ENCODE results near the gene PLXNA2. TPM values are rescaled to one million over a fixed set of nuclear protein-coding genes. Genes with fewer than 3 reads are reported as not detected.

PLXNA2 gene
- total and polyA plus RNA-seq, 2 donors (not counting 1 experiment from before 2014, with no cell fraction given): 0.31 to 1.2 TPM

GRCh38 chr1:208134491-208134890, 109.7 kb downstream of the PLXNA2 start:
- Histone ChIP-seq H3K9ac (ENCODE audit: low read length) (no peak overlapping the region), H4K20me1 (ENCODE audit: control insufficient read depth, insufficient read depth, low read length, poor library complexity, severe bottlenecking) (no peaks in the 10 kb centered on the region), H3K4me1 (ENCODE audit: control insufficient read depth in 2 of 2, insufficient read depth in 2 of 2, low read length in 2 of 2) (peaks cover 4 to 6% of the 10 kb centered on the region in 2 donors), H3K36me3 (replicated peaks in 1 of 2; ENCODE audit: control extremely low read depth in 1 of 2, control insufficient read depth in 1 of 2, extremely low read depth in 1 of 2, insufficient read depth in 2 of 2, low read length in 1 of 2) (no peaks in the 10 kb centered on the region), H3K79me2 (ENCODE audit: control insufficient read depth, insufficient read depth, low read length) (no peaks in the 10 kb centered on the region), H3K27ac (ENCODE audit: low read length in 2 of 2) (no peak overlapping the region), H3K27me3 (replicated peaks in 1 of 4; ENCODE audit: control extremely low read depth in 1 of 4, control insufficient read depth in 3 of 4, insufficient read depth in 4 of 4, low read length in 3 of 4) (peaks cover 0 to 4% (median 0%) of the 10 kb centered on the region in 4 experiments), H3K4me3 (ENCODE audit: control extremely low read depth in 1 of 5, extremely low read depth in 1 of 5, insufficient read depth in 1 of 5, low read depth in 2 of 5, low read length in 4 of 5) (no peak overlapping the region), H3K9me3 (ENCODE audit: control extremely low read depth in 1 of 3, control insufficient read depth in 2 of 3, insufficient read depth in 1 of 3, low read length in 2 of 3) (no peaks in the 10 kb centered on the region), H2AFZ (ENCODE audit: insufficient read depth, low read depth, low read length, poor library complexity, severe bottlenecking) (no peak overlapping the region), H3K4me2 (replicated peaks; ENCODE audit: low read depth, low read length, poor library complexity, severe bottlenecking) (no peak overlapping the region)
- WGBS (ENCODE audit: insufficient coverage): 98% methylated on average over 4 of the region's 5 CpGs
- Mint-ChIP-seq H3K27ac (no peak overlapping the region), H3K9me3 (ENCODE audit: insufficient read depth) (no peaks in the 10 kb centered on the region), H3K4me3 (no peak overlapping the region), H3K27me3 (peaks cover 12% of the 10 kb centered on the region), H3K4me1 (peaks cover 8% of the 10 kb centered on the region)
- ATAC-seq (ENCODE audit: low read depth): no peak
- DNase-seq: no peak
- POLR2A ChIA-PET: no interaction called here
- intact Hi-C loops (cut with micrococcal nuclease): no loop called here
- TF ChIP-seq EZH2 (IDR thresholded peaks at IDR 0.05; ENCODE audit: borderline replicate concordance, insufficient read depth, low read depth, low read length, poor library complexity, severe bottlenecking) (no peak), CTCF (IDR thresholded peaks at IDR 0.05) (no peak)
- CTCF ChIA-PET: no interaction called here

- Mint-ChIP-seq H3K4me3 (no peak overlapping the region), H3K27ac (no peak overlapping the region), H3K4me1 (peaks cover 8% of the 10 kb centered on the region), H3K9me3 (ENCODE audit: insufficient read depth) (no peaks in the 10 kb centered on the region), H3K27me3 (peaks cover 20% of the 10 kb centered on the region)
- H3K79me2 ChIP-seq (ENCODE audit: control insufficient read depth, insufficient read depth, low read length): no peaks in the 10 kb centered on the region
- no peak overlapping the region for H3K27ac ChIP-seq (ENCODE audit: low read length in 2 of 2)
- ATAC-seq (ENCODE audit: low read depth): no peak
- H3K9ac ChIP-seq (ENCODE audit: low read length): no peak overlapping the region
- intact Hi-C loops (cut with micrococcal nuclease): no loop called here
- H3K4me2 ChIP-seq (replicated peaks; ENCODE audit: low read depth, low read length, poor library complexity, severe bottlenecking): no peak overlapping the region
- no peaks in the 10 kb centered on the region for H3K9me3 ChIP-seq (ENCODE audit: control extremely low read depth in 1 of 3, control insufficient read depth in 2 of 3, insufficient read depth in 1 of 3, low read length in 2 of 3)
- peaks cover 0 to 4% (median 0%) of the 10 kb centered on the region in 4 experiments for H3K27me3 ChIP-seq (replicated peaks in 1 of 4; ENCODE audit: control extremely low read depth in 1 of 4, control insufficient read depth in 3 of 4, insufficient read depth in 4 of 4, low read length in 3 of 4)
- TF ChIP-seq CTCF (IDR thresholded peaks at IDR 0.05) (no peak), EZH2 (IDR thresholded peaks at IDR 0.05; ENCODE audit: borderline replicate concordance, insufficient read depth, low read depth, low read length, poor library complexity, severe bottlenecking) (no peak)
- H3K4me3 ChIP-seq (ENCODE audit: control extremely low read depth in 1 of 5, extremely low read depth in 1 of 5, insufficient read depth in 1 of 5, low read depth in 2 of 5, low read length in 4 of 5): no peak overlapping the region
- WGBS (ENCODE audit: insufficient coverage): no CpG with 5 or more reads among the region's 2 CpGs
- DNase-seq: no peak
- no peaks in the 10 kb centered on the region for H4K20me1 ChIP-seq (ENCODE audit: control insufficient read depth, insufficient read depth, low read length, poor library complexity, severe bottlenecking)
- peaks cover 4 to 6% of the 10 kb centered on the region in 2 donors for H3K4me1 ChIP-seq (ENCODE audit: control insufficient read depth in 2 of 2, insufficient read depth in 2 of 2, low read length in 2 of 2)
- ChIA-PET POLR2A (no interaction called here), CTCF (interaction anchor here (1.3 to 3.0 kb wide), 2 partner anchors 111 to 112 kb away, joined by 3 to 26 read pairs; no protein-coding TSS in a partner anchor)
- no peak overlapping the region for H2AFZ ChIP-seq (ENCODE audit: insufficient read depth, low read depth, low read length, poor library complexity, severe bottlenecking)
- no peaks in the 10 kb centered on the region for H3K36me3 ChIP-seq (replicated peaks in 1 of 2; ENCODE audit: control extremely low read depth in 1 of 2, control insufficient read depth in 1 of 2, extremely low read depth in 1 of 2, insufficient read depth in 2 of 2, low read length in 1 of 2)
These were observed 110.8 kb downstream of the PLXNA2 start for GRCh38 chr1:208133355-208133754.
